Measurements from ENCODE around the gene GLB1L3. TPM values are rescaled to one million over a fixed set of nuclear protein-coding genes. Genes with fewer than 3 reads are reported as not detected.

The GLB1L3 gene
- total RNA-seq, 4 donors from 2014 or later: not detected

- intact Hi-C loops (cut with DNase I; ENCODE audit: low total_unique reads) (no loop called here), in situ Hi-C loops (cut with MboI; ENCODE audit: low sequenced_read_pairs in 4 of 4) (no loop called here)
- no peak for DNase-seq
- no peaks in the 10 kb centered on the region for H3K27me3 ChIP-seq
- no peaks in the 10 kb centered on the region for H3K36me3 ChIP-seq
- TF ChIP-seq POLR2A (IDR thresholded peaks at IDR 0.05) (no peak), CTCF (IDR thresholded peaks at IDR 0.05 in 4 of 5, conservative IDR thresholded peaks at IDR 0.05 in 1 of 5) (no peak)
- no peaks in the 10 kb centered on the region for H3K9me3 ChIP-seq
- ATAC-seq: no peak
- H3K4me1 ChIP-seq: no peaks in the 10 kb centered on the region
- H3K27ac ChIP-seq: no peak overlapping the region
- no peak overlapping the region for H3K4me3 ChIP-seq
Measured at GRCh38 chr11:134347441-134347840, 71.3 kb downstream of the GLB1L3 start.

GRCh38 chr11:134349109-134349801 lies 73.1 kb downstream of the GLB1L3 start:
- H3K9me3 ChIP-seq: no peaks in the 10 kb centered on the region
- no peaks in the 10 kb centered on the region for H3K4me1 ChIP-seq
- H3K27ac ChIP-seq: no peak overlapping the region
- in situ Hi-C loops (cut with MboI; ENCODE audit: low sequenced_read_pairs in 4 of 4): no loop called here
- no peaks in the 10 kb centered on the region for H3K27me3 ChIP-seq
- no peaks in the 10 kb centered on the region for H3K36me3 ChIP-seq
- TF ChIP-seq CTCF (IDR thresholded peaks at IDR 0.05 in 4 of 5, conservative IDR thresholded peaks at IDR 0.05 in 1 of 5) (no peak), POLR2A (IDR thresholded peaks at IDR 0.05) (no peak)
- no peak overlapping the region for H3K4me3 ChIP-seq
- DNase-seq (no peak), ATAC-seq (no peak)
- intact Hi-C loops (cut with DNase I; ENCODE audit: low total_unique reads): no loop called here

GRCh38 chr11:134349802-134350355 lies 73.7 kb downstream of the GLB1L3 start:
- Histone ChIP-seq H3K4me3 (no peak overlapping the region), H3K9me3 (no peaks in the 10 kb centered on the region), H3K36me3 (no peaks in the 10 kb centered on the region), H3K27me3 (no peaks in the 10 kb centered on the region), H3K27ac (no peak overlapping the region), H3K4me1 (no peaks in the 10 kb centered on the region)
- in situ Hi-C loops (cut with MboI; ENCODE audit: low sequenced_read_pairs in 4 of 4): no loop called here
- TF ChIP-seq CTCF (IDR thresholded peaks at IDR 0.05 in 4 of 5, conservative IDR thresholded peaks at IDR 0.05 in 1 of 5) (no peak), POLR2A (IDR thresholded peaks at IDR 0.05) (no peak)
- ATAC-seq (no peak), DNase-seq (no peak)
- intact Hi-C loops (cut with DNase I; ENCODE audit: low total_unique reads): no loop called here

GRCh38 chr11:134350381-134350780 lies 74.2 kb downstream of the GLB1L3 start:
- Histone ChIP-seq H3K27me3 (no peaks in the 10 kb centered on the region), H3K4me1 (no peaks in the 10 kb centered on the region), H3K27ac (no peak overlapping the region), H3K36me3 (no peaks in the 10 kb centered on the region), H3K4me3 (no peak overlapping the region), H3K9me3 (no peaks in the 10 kb centered on the region)
- intact Hi-C loops (cut with DNase I; ENCODE audit: low total_unique reads) (no loop called here), in situ Hi-C loops (cut with MboI; ENCODE audit: low sequenced_read_pairs in 4 of 4) (no loop called here)
- TF ChIP-seq CTCF (IDR thresholded peaks at IDR 0.05 in 4 of 5, conservative IDR thresholded peaks at IDR 0.05 in 1 of 5) (no peak), POLR2A (IDR thresholded peaks at IDR 0.05) (no peak)
- ATAC-seq (no peak), DNase-seq (no peak)

Data from gastrocnemius medialis (tissue), 4 donors.